Tibial nerve (tissue), 4 donors: Measurements from ENCODE around the gene ZBTB8B.

Experiments used
- EP300 ChIP-seq, 2 donors: sonication (generic); formaldehyde crosslinking; IDR thresholded peaks; one replicate each; pipeline ENCODE4 v1.6.1; 2017; ENCODE audit warnings: antibody characterized with exemption in 2 of 2, mild to moderate bottlenecking in 1 of 2
- TF ChIP-seq, protein P1 (sequence below), 5 experiments: fragments of 200-600 bp in 3 of 5; fragments of 450-650 bp in 2 of 5; sonication (generic) in 3 of 5; IDR thresholded peaks; one replicate each; pipeline ENCODE4 v1.5.1; 2016 to 2019; ENCODE audit warnings: antibody characterized with exemption in 5 of 5, mild to moderate bottlenecking in 3 of 5, moderate library complexity in 2 of 5

DNA sequence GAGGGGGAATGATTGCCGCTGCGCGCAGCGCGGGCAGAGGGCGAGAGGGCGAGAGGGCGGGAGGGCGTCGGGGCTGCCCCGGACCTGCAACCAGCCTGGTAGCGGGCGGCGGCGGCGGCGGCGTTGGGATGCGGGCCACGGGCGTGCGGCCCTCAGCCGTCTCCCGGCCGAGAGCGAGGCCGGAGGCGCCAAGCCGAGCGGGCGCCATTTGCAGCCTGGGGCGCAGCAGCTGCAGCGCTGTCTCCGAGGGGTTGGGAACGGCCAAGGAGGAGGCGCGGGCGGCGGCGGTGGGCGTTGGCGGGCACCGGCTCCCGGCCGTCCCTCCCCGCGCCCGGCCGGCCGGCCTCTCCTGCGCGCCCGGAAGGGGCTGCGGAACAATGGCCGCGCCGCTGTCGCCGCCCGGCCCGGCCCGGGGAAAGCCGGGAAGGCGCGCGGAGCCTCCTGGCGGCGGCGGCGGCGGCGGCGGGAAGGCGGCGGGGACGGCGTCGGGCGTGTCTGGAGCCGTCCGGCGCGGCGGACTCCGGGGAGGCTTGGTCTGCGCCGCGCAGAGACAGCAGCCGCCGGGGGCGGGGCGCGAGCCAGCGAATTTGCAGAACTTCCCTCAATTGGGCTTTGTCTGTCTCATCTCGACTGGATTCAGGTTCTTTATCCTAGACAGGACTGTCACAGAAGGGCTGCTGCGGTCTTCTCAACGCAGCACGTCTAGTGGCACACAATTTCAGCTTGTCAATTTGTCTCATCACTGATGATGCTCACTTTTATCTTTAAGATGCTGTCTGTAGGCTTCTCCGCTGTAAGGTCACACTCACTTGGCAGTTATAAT, 35.7 kb downstream of the ZBTB8B start:
- TF ChIP-seq, protein P1, sequence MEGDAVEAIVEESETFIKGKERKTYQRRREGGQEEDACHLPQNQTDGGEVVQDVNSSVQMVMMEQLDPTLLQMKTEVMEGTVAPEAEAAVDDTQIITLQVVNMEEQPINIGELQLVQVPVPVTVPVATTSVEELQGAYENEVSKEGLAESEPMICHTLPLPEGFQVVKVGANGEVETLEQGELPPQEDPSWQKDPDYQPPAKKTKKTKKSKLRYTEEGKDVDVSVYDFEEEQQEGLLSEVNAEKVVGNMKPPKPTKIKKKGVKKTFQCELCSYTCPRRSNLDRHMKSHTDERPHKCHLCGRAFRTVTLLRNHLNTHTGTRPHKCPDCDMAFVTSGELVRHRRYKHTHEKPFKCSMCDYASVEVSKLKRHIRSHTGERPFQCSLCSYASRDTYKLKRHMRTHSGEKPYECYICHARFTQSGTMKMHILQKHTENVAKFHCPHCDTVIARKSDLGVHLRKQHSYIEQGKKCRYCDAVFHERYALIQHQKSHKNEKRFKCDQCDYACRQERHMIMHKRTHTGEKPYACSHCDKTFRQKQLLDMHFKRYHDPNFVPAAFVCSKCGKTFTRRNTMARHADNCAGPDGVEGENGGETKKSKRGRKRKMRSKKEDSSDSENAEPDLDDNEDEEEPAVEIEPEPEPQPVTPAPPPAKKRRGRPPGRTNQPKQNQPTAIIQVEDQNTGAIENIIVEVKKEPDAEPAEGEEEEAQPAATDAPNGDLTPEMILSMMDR (IDR thresholded peaks at IDR 0.05): peak in 4 of 5 experiments; percentile 33 to 78 (median 50)
- peak in 1 of 2 donors; percentile 25 for TF ChIP-seq EP300 (IDR thresholded peaks at IDR 0.05)
